Skin epidermis (tissue), 12 donors: ENCODE measurements around the gene CPS1.

Experiments used
- H3K27ac ChIP-seq, 21 experiments: fragments of 200-600 bp; sonication (generic) in 11 of 21; one replicate each; pipeline ENCODE4 v1.5.0; 2020; ENCODE audit warnings: mild to moderate bottlenecking in 3 of 21, inconsistent platforms in 2 of 21, moderate library complexity in 2 of 21
- H3K4me3 ChIP-seq, 7 experiments: fragments of 200-600 bp; sonication (generic) in 2 of 7; one replicate each; pipeline ENCODE4 v1.5.0; 2020; ENCODE audit warnings: inconsistent platforms in 2 of 7, mild to moderate bottlenecking in 2 of 7, moderate library complexity in 1 of 7

Gene CPS1

DNA sequence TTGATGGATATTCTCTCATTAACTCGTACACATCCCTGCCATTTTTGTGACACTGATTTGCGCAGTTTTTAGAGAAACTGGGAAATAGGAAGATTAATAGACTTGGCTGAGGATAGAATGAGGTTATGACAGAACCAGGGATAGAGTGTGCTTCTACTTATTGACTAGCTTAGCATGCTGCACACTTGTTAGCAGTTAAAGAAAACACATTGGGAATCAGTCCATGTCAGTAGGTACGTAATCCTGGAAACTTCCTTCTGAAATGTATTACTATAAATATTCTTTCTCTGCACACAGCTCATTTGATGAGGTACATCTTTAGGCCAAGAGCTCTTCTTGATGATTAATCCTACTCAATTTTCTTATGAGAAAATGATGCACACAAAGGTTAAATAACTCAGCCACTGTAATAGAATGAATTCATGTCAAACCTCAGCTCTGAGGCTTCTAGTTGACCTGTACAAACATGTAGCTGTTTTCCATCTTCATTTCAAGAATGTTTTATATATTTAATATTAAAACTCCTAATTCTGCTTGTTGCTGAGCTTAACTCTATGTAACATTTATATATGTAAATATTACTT, 12.3 kb upstream of the CPS1 start:
- Histone ChIP-seq H3K4me3 (no peak overlapping the region), H3K27ac (no peak overlapping the region)

DNA sequence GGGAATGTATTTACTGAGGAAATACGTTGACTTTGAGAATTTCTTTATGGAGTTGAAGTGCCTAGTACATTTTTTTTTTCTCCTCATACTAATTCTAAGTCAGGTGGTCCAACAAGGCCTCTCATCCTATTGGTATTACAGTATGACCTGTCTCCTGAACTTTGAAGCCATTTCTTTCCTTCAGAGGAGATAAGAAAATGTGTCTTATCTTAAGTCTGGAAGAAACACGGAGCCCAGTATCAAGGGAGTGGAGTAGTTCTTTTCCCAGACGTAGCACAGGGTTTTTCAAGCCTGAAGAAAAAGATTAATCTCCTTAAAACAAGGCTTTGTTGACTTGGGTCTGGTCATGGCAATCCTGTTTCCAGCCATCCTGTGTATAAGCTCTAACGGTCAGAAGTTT, 11.6 kb upstream of the CPS1 start:
- no peak overlapping the region for H3K27ac ChIP-seq
- H3K4me3 ChIP-seq, result no peak overlapping the region

DNA sequence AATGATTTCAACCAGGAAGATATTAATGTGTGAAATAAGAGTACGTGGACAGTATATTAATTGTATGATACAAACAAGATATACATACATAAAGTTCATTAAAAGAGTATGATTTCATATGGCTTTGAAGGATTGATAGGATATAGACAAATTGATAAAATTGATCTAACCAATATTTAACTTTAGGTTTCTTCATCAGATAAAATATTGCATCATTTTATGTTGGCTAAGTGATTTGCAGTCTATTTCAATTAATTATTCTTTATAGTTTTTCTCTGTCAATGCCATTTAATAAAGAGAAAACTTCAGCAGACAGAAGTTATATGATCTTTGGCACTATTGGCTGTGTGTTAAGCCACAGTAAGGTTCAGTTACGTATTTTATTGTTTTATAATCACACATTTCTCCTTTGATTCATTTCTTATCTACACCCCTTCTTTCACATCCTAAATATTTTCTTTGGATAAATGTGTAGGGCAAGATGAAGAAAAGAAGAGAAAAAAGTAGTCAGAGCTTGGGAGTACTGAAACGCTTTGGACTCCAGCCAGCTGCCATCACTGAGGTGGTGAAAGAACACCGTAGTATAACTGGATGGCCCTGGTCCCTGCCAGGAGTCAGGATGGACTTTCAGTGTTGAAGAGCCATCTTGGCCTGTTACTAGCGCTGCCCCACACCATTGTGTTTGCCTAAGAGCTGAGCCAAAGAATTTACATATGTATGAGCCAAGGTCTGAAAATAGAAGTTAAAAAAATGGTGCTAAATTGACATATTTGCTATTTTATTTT, 9.8 kb upstream of the CPS1 start:
- Histone ChIP-seq H3K4me3 (no peak overlapping the region), H3K27ac (no peak overlapping the region)

DNA sequence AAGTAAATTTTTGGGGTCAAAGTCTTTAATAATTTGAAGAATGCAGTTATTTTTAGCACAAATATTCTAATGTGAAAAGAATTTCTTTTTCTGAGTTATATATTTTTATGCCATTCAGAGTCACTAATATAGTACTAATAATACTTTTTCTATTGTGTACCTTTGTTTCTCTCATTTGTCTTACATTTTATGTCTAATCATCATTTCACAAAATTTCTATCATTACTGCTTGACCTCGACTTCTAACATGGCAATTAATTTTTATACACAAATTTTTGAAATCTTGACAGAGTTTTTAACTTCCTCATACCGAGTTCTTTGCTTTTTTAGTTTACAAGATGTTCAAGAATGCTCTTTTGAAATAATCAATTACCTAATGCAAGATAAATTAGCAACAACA, 8.4 kb upstream of the CPS1 start:
- Histone ChIP-seq H3K27ac (no peak overlapping the region), H3K4me3 (no peak overlapping the region)

DNA sequence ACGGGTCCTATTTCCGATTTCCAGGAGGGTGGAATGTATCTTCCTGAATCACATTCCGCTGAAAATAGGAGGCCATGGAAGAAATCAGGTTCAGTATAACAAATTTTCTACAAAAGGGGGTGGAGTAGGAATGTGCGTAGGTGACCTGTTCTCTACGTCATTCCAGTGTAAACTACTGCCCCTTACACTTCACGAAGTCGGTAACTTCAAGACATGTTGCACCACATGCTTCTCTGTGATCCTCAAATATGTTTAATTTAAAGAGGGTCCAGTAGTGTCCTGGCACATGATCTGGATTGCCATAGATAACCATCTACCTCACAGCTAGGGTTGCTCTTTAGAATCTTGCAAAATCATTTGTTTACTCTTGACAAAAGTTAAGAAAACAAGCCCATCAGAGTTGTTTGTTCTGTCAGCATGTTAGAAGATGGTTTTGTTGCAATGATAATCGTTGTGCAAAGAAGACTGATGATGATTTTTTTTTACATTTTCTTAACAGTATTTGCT, 7.5 kb upstream of the CPS1 start:
- Histone ChIP-seq H3K4me3 (no peak overlapping the region), H3K27ac (no peak overlapping the region)

DNA sequence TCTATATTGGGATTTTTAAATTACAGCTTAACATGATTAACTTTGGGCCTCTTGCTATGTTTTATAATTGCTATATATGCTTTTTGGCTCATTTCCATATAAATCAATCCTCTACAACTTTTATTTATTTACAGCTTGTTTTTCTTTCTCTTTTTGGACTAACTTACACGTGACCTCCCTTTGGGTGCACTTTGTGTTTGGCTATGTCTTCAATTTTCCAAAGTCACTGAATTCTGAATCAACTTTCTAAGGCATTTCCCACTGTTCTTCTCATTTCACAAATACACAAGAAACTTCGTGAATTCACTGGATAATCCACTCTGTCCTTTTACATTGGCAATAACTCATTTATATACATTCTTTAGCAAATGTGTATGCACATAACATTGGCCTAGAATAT, 5.4 kb upstream of the CPS1 start:
- no peak overlapping the region for H3K4me3 ChIP-seq
- H3K27ac ChIP-seq, result no peak overlapping the region

DNA sequence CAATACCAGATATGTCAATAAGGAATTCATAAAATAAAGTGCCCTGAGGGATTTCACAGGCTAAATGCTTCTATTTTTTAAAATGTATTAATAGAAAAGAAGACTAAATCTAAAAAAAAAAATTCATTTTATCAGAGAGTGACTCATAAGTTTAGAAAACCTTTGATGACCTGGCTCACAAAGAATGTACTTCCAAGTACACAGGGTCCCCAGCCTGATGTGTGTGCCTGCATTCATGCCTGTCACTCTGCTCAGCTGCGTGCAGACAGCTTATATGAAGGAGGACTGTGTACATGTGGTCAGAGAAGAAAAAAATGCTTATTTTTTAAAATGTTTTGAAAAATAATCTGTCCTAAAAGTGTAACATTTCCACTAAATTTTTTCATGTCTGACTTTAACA, 3.0 kb upstream of the CPS1 start:
- H3K27ac ChIP-seq, result no peak overlapping the region
- H3K4me3 ChIP-seq, result no peak overlapping the region

DNA sequence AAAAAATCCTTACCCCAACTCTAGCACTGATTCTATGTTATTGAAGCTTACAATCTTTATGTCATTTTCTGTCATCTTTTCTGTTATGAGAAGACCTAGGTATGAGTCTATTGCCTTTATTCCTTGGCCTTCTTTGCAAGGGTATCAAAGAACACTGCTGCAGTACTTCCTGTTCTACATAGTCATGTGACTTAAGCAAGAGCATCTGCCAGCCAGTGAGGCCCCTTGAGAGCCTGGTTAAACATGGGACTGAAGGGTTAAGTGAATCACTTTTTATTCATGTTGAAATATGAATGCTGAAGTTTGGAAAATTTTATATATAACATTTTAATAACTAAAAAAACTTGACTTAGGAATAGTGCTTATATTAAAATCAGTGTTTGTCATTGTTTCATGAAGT, 844 bp upstream of the CPS1 start:
- Histone ChIP-seq H3K27ac (no peak overlapping the region), H3K4me3 (no peak overlapping the region)

DNA sequence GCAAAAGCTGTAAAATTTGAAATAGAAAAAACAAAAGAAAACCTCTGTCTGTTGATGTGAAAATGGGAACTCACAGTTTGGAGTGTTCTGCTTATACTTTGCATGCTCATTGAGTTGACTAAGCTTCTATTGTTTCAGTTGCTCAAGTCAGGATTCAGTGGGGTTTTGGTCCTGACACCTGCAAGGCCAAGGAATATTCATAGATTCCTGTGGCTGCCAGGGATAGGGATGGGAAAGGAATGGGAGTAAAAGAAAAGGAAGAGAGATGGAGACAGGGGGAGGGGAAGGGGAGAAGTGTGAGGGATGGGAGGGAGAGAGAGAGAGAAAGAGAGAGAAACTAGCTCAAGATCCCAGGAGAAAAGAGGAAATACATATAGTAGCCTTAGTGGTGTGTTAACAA, 1.3 kb downstream of the CPS1 start:
- Histone ChIP-seq H3K27ac (no peak overlapping the region), H3K4me3 (no peak overlapping the region)

DNA sequence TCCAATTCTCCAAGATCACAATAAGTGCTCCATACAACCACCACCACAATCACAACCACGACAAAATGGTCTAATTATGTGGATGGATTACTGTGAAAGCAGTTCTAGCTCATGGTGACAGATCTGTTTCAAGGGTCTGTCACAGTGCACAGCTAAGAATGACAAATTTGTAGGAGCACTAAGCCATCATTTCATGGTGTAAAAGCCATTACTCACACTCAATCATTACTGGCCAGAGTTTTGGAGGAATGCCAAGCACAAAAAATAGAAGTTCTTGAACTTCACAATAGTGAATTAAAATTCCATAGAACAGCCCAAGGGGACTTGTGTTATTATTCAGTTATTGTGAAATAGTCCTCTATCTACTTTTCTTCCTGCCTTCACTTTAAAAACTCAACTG, 2.3 kb downstream of the CPS1 start:
- no peak overlapping the region for H3K4me3 ChIP-seq
- no peak overlapping the region for H3K27ac ChIP-seq

DNA sequence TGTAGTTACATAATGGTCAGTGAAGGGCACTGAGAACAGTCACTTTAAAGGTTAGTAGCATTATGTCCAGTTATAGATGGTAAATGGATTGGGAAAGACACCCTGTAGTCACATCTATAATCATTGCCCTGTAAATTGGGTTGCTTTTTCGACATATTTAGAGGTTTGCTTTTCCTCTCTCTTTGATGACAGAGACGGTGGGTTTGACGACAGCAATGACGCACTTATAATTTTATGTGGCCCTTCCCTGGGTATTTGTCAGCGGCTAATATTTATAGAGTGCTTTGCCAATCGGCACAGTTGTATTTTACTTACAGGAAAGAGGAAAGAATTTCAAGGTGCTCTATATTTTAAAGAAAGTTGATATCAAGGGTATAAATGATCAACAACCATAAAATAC, 2.8 kb downstream of the CPS1 start:
- H3K27ac ChIP-seq, result no peak overlapping the region

DNA sequence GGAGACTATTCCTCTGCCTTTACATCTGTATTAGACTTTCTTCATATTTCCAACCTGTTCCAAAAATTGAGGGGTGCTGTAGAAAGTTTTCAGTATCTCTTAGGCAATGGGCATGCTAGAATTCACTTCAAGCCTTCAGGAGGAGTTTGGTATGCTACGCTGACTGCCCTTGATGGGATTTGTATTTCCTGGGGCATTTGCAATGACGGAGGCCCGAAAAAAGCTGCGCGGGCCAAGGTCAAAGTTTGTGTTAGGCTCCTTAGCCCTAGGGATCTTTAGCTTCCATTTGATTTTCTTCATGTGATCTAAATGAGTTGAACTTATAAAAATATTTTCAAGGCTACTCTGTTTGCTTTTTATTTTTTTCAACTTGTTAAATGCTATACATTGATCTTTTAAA, 5.1 kb downstream of the CPS1 start:
- Histone ChIP-seq H3K27ac (no peak overlapping the region), H3K4me3 (no peak overlapping the region)

More for the DNA sequence above, 2.8 kb downstream of the CPS1 start:
- H3K4me3 ChIP-seq, result no peak overlapping the region

DNA sequence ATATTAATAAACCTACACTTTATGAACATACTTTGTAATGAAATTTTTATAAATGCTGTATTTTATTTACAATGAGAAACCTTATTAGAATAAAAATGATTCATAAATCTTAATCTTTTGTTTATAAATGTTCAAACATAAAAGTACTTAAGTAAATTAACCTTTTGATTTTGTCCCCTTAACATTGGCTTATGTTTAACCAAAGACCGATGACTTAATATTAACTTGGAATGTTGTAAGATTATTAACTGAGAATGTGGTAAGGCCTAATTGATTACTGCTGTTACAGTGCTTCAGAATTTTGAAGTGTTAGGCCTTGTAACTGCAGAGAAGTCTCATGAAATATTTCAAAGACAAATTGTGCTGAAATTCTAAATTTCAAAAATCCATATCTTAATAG, 5.7 kb downstream of the CPS1 start:
- no peak overlapping the region for H3K4me3 ChIP-seq
- H3K27ac ChIP-seq, result no peak overlapping the region

DNA sequence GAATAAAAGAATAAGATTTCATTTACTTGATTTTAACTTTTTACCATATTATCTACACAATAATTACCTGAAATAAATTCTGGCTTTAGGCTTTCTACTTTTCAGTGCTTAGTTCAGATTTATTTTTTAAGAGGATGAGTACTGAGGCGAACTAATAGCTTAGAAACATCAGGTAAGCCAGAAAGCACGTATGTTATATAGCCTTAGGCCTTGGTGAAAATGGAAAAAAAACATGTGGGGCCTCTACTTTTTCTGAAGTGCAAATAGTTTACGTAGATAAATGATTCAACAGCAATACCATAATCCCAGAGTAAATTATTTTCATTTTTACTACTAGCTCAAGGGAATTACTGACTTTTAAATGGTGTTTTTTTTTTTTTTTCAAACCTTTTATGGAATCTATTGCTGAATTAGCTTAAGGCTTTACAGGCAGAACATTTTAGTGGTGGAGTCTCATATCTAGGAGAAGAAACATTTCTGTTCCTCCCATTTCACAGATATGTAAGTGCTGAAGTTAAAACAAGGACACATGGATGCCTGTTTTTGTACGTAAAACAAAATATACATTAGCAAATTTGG, 6.2 kb downstream of the CPS1 start:
- Histone ChIP-seq H3K27ac (no peak overlapping the region), H3K4me3 (no peak overlapping the region)

DNA sequence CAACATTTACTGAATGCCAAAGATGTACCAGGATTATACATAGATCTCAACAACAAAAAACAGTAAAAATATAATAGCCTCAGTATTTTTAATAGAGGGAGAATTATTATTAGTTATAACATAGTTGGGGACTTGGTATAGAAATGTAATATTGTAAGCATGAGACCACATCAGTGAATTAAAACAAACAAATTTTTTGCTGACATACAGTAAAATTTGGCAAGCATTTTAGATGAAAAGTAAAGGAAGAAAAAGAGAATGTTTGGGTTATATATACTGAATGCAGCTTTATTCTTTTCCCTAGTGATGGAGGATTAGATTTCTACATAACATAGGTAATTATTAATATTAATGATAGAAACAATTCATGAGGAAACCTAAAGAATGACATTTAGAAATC, 10.9 kb downstream of the CPS1 start:
- H3K4me3 ChIP-seq, result no peak overlapping the region
- no peak overlapping the region for H3K27ac ChIP-seq

DNA sequence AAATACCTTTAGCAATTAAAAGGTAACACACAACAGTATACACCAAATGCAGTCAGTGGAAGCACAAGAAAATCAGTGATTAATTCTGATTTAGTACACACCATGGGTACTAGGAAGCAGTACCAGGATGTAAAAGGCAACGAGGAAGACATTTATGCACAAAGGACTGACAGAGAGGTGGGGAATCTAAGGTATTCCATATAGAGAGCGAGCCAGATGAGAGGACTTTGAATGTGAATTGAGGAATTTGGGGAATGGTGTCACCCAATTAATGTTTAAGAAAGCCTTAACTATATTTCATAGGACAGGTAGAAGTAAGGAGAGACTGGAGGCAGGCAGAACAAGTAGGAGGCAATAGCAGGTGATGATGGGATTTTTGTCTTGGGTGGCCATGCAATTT, 11.7 kb downstream of the CPS1 start:
- Histone ChIP-seq H3K27ac (no peak overlapping the region), H3K4me3 (no peak overlapping the region)

DNA sequence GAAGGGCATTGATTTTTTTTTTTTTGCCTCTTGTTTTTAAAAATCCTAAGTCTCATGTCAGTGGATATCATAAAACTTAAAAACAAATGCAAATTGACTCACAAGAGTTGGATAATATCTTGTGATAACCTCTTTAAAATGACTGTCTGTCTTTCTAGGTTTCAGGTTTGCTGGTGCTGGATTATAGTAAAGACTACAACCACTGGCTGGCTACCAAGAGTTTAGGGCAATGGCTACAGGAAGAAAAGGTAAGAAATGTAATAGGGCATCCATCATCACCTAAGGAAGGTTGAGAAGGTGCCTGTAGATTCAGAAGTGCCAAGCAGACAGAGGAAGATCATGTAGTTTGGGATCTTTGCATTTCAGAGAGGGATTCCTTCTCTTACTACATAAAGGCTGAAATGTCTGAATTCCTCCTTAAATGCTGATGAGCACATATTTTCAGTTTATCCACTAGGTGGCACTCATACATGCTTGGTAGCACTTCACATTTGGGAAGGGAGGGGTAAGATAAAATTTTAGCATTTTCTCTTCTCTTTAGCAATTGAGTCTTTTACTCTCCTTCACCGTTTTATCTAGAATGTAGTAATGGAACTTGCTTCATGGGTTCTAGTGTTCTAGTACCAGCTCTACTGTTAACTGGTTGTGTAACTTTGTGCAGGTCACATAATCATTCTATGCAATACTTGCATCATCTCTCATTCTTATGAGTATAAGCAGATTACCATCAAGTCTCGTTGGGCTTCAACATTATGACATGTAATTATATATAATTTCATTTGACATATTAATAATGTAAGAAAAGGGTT, 21.1 kb downstream of the CPS1 start:
- H3K4me3 ChIP-seq, result no peak overlapping the region

DNA sequence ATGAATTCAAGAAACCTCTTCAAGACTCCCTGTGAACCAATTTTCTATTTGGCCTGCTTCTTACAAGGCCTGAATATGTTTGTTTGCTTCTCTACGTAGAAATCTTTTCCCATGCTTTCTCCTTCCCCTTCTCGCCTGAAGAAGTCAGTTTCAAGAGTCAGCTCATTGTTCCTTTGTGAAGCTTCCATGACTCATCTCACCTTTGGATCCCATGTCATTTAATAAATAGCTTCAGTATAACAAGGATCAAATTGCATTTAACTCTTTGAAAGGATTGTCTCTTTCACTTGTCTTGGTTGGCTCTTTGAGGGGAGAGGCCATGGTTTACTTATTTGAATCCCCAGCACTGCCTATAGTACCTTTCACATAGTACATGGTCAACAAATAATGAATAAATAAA, 28.4 kb downstream of the CPS1 start:
- Histone ChIP-seq H3K4me3 (no peak overlapping the region), H3K27ac (no peak overlapping the region)

More for the DNA sequence above, 21.1 kb downstream of the CPS1 start:
- no peak overlapping the region for H3K27ac ChIP-seq

DNA sequence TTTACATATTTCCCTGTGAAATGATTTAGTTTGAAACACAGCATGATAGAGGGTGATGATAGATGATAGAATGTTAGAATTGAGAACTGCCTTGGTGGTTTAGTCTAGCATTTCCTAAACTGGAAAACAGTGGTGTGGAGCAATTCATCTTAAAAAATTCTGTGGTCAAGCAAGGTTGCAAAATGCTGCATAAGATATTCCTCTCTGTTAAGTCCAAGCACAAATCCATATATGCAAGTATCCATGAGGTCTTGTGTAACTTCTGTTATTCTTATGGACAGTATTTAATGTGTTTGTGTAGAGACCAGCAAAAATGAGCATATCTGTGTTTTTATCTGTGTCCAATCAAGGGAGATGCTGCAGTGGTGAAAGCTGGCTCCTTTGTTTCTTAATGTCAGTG, 30.0 kb downstream of the CPS1 start:
- H3K27ac ChIP-seq, result no peak overlapping the region
- H3K4me3 ChIP-seq, result no peak overlapping the region

DNA sequence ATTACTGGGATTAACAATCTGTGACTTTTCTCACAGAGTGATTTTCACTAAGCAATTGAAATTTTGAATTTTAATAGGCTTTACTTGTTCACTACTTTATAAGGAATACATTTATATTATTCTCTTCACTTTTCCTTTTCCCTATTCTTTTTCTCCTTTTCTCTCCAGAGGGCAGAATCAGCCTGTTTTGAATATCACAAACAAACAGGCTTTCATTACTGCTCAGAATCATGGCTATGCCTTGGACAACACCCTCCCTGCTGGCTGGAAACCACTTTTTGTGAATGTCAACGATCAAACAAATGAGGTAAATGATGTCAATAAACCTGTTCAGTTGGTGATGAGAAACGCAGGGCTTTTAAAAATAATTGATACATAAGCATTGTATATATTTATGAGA, 35.3 kb downstream of the CPS1 start:
- Histone ChIP-seq H3K27ac (no peak overlapping the region), H3K4me3 (no peak overlapping the region)

DNA sequence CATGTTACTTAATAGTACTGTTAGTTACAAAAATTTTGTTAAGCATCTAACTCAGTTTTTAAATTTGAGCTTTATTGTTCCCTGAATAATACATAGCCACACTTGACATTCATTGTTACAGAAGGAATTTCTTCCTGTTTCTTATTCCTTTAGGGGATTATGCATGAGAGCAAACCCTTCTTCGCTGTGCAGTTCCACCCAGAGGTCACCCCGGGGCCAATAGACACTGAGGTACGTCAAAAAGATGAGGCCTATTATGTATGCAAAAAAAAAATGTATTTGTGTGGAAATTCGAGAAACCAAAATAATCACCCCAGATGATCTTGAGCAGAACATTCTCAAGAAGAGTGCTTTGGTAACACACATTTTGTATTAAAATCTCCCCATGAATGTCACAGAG, 36.3 kb downstream of the CPS1 start:
- Histone ChIP-seq H3K4me3 (no peak overlapping the region), H3K27ac (no peak overlapping the region)
